Glomerular visceral epithelial cell (primary cell): ENCODE results near the gene OR10K1.
"Not testable (repeated sequence)": the region's sequence is repeated elsewhere in the genome, so short reads cannot be mapped to it uniquely, and the experiment has no call there.

ENCODE experiments used
- DNase-seq: peaks from one replicate; pipeline ENCODE4 v3.0.0-alpha.2; 2016; ENCODE audit errors: extremely low spot score

OR10K1 gene, protein sequence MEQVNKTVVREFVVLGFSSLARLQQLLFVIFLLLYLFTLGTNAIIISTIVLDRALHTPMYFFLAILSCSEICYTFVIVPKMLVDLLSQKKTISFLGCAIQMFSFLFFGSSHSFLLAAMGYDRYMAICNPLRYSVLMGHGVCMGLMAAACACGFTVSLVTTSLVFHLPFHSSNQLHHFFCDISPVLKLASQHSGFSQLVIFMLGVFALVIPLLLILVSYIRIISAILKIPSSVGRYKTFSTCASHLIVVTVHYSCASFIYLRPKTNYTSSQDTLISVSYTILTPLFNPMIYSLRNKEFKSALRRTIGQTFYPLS

GRCh38 chr1:158461534-158461933, at the start of gene OR10K1:
Gene OR10K1, plus strand, starts transcription at chr1:158461834. Its CDS starts 3,728 bp downstream, at chr1:158465562.
- no peak for DNase-seq

DNA sequence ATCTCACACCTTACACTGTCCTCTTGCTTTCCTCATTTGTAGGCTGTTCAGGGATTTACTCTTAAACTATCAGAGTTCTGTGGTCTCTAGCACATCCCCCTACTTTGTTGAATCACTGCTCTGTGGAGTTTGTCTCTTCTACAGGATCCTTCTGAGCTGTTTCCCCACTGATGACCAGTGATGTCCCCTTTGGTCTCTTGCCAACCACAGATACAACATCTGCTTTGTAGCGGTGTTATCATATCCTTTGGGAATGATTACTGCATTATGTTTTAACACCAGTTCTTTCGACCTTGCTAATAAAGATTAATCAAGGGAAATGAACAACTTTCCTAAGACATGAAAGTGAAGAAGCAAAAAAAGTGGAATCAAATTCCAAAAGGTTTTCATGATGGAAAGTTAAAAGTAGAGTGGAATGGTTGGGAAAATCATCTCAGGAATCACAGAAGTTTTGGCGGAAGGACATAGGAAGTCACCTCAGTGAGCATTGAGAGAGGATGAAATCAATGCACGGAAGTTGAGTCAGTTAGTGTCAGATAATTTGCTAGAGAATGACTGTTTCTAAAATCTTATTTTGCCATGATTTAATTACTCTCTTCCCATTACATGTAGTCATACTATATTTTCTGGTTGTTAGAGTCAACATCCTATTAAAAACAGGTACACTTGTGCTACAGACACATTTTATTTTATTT, 46.8 kb upstream of the OR10K1 start:
- DNase-seq, result no peak

GRCh38 chr1:158417586-158417985, 44.0 kb upstream of the OR10K1 start:
- DNase-seq, result no peak

DNA sequence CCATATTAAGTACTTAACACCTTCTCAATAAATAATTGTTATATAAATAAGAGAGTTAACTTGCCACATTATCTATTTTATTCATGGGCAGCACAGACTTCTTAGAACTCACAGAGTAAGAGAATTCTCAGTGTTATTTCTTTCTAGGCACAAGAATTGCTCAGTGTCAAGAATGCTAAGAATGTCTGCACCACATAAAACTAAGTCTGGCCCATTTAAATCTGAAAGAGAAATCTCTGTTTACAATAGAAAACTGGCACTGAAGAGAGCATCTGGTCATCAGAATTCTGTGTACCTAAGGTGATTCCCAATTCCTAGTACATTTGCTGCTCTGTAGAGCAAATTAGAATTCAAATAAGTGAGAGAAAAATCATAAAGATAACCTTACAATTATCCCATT, 39.4 kb upstream of the OR10K1 start:
- no peak for DNase-seq

DNA sequence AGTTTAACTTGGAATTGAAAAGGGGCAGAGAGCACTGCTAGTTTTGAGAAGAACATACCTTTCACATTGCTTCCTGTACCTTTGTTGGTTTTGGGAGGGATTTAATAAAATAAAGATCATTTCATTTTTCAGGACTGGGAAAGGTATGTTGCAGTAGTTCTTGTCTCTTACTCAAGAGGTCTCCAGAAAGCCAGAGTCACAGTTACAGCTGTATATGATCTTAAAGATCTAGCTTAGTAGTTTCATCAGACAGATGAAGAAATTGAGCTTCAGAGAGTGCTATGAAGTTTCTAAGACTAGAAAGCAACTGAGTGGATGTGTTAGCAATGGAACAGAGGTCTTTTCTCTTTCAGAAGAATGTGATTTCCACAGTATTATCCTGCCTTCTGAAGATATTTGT, 36.6 kb upstream of the OR10K1 start:
- DNase-seq, result no peak

GRCh38 chr1:158426137-158426536, 35.5 kb upstream of the OR10K1 start, which contains the start of gene OR10K2:
Gene OR10K2, minus strand, starts transcription at chr1:158426237. Its CDS starts 5,371 bp downstream, at chr1:158420866.
- DNase-seq, result no peak

- DNase-seq, result not testable (repeated sequence)
Observed at GRCh38 chr1:158430163-158430562, 31.5 kb upstream of the OR10K1 start.

- no peak for DNase-seq
Observed at GRCh38 chr1:158434741-158435140, 26.9 kb upstream of the OR10K1 start.

- DNase-seq, result no peak
Observed at GRCh38 chr1:158445376-158445775, 16.3 kb upstream of the OR10K1 start.

- no peak for DNase-seq
Observed at GRCh38 chr1:158454537-158454936, 7.1 kb upstream of the OR10K1 start.

DNA sequence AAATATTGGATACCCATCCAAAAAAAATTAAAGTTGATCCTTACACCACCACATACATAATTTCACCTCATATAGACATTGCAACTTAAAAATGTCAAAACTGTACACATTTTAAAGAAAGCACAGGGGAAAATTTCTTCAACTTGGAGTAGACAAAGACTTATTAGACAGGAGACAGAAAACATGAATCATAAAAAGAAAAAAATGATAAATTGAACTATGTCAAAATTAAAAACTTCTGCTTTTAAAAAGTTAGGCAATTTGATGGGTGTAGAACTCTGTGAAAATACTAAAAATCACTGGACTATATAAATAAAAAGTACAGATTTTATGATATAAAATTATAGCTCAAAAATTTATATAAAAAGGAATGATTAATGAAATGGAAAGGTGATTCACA, 4.4 kb upstream of the OR10K1 start:
- no peak for DNase-seq

- DNase-seq, result no peak
Observed at GRCh38 chr1:158458263-158458662, 3.4 kb upstream of the OR10K1 start.

- no peak for DNase-seq
Observed at GRCh38 chr1:158471920-158472319, 10.3 kb downstream of the OR10K1 start, which contains the start of gene OR10R2. Gene OR10R2, plus strand, starts transcription at chr1:158472220. Its CDS starts 106 bp downstream, at chr1:158472326.

- DNase-seq, result no peak
Observed at GRCh38 chr1:158485455-158485854, 23.8 kb downstream of the OR10K1 start.

DNA sequence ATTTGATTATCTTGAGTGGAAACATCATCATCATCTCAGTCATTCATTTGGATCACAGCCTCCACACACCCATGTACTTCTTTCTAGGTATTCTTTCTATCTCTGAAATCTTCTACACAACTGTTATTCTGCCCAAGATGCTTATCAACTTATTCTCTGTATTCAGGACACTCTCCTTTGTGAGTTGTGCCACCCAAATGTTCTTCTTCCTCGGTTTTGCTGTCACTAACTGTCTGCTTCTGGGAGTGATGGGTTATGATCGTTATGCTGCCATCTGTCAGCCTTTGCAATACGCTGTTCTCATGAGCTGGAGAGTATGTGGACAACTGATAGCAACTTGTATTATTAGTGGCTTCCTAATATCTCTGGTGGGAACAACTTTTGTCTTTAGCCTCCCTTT, 29.7 kb downstream of the OR10K1 start:
- DNase-seq, result no peak

- no peak for DNase-seq
Observed at GRCh38 chr1:158493054-158493453, 31.4 kb downstream of the OR10K1 start.

- no peak for DNase-seq
Observed at GRCh38 chr1:158494796-158495195, 33.2 kb downstream of the OR10K1 start.

DNA sequence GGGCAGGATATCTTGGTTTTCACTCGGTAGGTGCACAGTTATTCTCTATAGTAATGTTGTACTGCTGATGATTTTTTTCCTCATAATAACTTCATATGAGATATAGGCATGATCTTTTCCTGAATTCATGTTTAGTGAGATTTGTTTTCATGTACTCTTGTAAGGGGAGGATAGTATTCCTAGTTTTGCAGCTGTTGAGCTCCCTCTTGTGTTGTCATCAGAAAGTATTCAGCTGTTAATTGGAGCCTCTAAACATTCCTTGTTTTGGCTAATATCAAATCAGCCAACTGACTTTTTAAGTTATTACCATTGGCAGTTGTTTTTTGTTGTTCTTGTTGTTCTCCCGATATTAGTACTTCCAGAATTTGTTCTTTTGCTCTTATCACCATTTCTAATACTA, 34.7 kb downstream of the OR10K1 start:
- DNase-seq, result no peak

GRCh38 chr1:158506369-158506987, 44.8 kb downstream of the OR10K1 start:
- peak; percentile 7 for DNase-seq

- no peak for DNase-seq
Observed at GRCh38 chr1:158507511-158507910, 45.9 kb downstream of the OR10K1 start.

GRCh38 chr1:158509471-158510156, 48.0 kb downstream of the OR10K1 start:
- DNase-seq, result peak; percentile 3

DNA sequence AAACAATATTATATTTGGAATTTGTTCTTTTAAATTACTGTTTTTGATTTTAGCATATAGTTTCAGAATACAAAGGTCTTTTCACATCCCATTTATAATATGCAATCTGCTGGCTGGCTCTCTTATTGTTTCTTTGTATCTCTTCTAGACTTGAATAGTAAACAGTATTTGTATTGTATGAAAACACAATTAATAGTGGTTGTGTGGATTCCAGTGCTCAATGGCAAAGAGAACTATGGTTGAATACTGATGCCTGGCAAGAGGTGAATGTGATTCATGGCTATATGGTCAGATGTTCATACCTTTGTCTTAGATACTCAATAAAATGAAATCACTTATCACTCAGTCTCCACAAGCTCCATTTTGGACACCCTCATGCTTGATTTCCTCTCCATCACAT, 55.3 kb downstream of the OR10K1 start:
- DNase-seq, result no peak
